NCI-H2196 treated with DMSO at 0.1 percent for 48 hours (cell line): ENCODE results near the gene NCR2.

Experiments used
- DNase-seq: peaks from one replicate; lab custom pipeline; 2025; ENCODE audit not compliant: unreplicated experiment; lab: John Stamatoyannopoulos, UW

The NCR2 gene

DNA sequence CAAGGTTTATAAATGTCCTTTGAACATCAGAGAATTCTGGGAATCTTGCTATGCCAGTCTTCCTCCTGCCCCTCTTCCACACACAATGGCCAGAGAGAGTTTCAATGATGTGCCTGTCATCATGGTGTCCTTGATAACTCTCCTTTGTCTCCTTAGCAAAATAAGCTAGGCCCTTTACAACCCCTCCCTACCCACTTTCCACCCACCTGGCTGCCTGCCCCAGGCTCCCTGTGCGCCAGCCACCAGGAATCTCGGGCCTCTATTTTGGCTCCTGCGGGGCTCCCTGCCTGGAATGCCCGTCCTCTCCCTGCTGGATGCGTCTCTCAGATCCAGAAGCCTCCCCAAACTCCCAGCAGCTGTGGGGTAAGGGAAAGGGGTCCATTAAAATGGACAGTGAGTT, 60.9 kb downstream of the NCR2 start:
- no peak for DNase-seq

- DNase-seq = no peak
Observed at GRCh38 chr6:41399424-41399823, 64.0 kb downstream of the NCR2 start.
